Panc1 (cell line): ENCODE results near the gene OR2M3. TPM values are rescaled to one million over a fixed set of nuclear protein-coding genes. Genes with fewer than 3 reads are reported as not detected.

ENCODE experiments used
- ATAC-seq: fragments of 200-7000 bp; cut with Tn5 transposase; 2 replicates; pipeline ENCODE4 v1.9.1; 2020; ENCODE audit warnings: mild to moderate bottlenecking, moderate library complexity
- BruUV-seq: library from RNA; stranded (reverse); fragments of 400-500 nt; replicated peaks from 2 replicates; lab custom pipeline; 2021; lab: Mats Ljungman, UMichigan
- CTCF ChIA-PET: fragments of 300-600 bp; sonication (Branson Sonifier 250); formaldehyde crosslinking; loops from one replicate; lab custom pipeline; 2022; ENCODE audit warnings: antibody characterized with exemption; lab: Charles Lee
- POLR2A ChIA-PET: fragments of 300-600 bp; sonication (Branson Sonifier 250); formaldehyde crosslinking; loops from one replicate; lab custom pipeline; 2022; ENCODE audit warnings: antibody characterized with exemption; lab: Charles Lee
- DNase-seq: peaks from one replicate; pipeline ENCODE4 v3.0.0-alpha.2; 2010; ENCODE audit warnings: low read depth, low spot score
- H3K27ac ChIP-seq: 2 replicates; pipeline ENCODE4 v1.5.1; 2011; ENCODE audit warnings: mild to moderate bottlenecking, low read length, inconsistent platforms
- H3K27me3 ChIP-seq: fragments of 200-500 bp; sonication (Bioruptor generic); 2 replicates; pipeline ENCODE4 v1.6.0; 2014; ENCODE audit warnings: low read length, inconsistent platforms; ENCODE audit not compliant: control insufficient read depth, insufficient read depth
- H3K36me3 ChIP-seq: fragments of 200-500 bp; sonication (Bioruptor generic); 2 replicates; pipeline ENCODE4 v1.5.1; 2014; ENCODE audit warnings: inconsistent platforms, mild to moderate bottlenecking, low read length, moderate library complexity; ENCODE audit not compliant: control insufficient read depth, insufficient read depth
- H3K4me1 ChIP-seq: 2 replicates; pipeline ENCODE4 v1.5.1; 2011; ENCODE audit warnings: inconsistent platforms, mild to moderate bottlenecking, low read length, moderate library complexity; ENCODE audit not compliant: control insufficient read depth, insufficient read depth
- H3K4me3 ChIP-seq, 2 experiments: 2 replicates each; pipeline ENCODE4 v1.5.1; 2011 to 2012; ENCODE audit warnings: low read depth in 2 of 2, low read length in 2 of 2, mild to moderate bottlenecking in 2 of 2, inconsistent platforms in 1 of 2, moderate library complexity in 1 of 2
- H3K9me3 ChIP-seq: fragments of 200-500 bp; sonication (Bioruptor generic); 2 replicates; pipeline ENCODE4 v1.5.1; 2014; ENCODE audit warnings: low read depth, mild to moderate bottlenecking, inconsistent platforms, low read length, moderate library complexity; ENCODE audit not compliant: control insufficient read depth, insufficient read depth
- CTCF ChIP-seq: fragments of 450-650 bp; IDR thresholded peaks from 2 replicates; pipeline ENCODE4 v1.5.1; 2017; ENCODE audit warnings: mild to moderate bottlenecking
- POLR2AphosphoS5 ChIP-seq: IDR thresholded peaks from 2 replicates; pipeline ENCODE4 v1.6.1; 2012; ENCODE audit warnings: mild to moderate bottlenecking, low read depth, low read length, moderate library complexity
- REST ChIP-seq, 2 experiments: IDR thresholded peaks; 2 replicates each; pipeline ENCODE4 v1.6.1; 2011 to 2012; ENCODE audit warnings: low read depth in 2 of 2, control low read depth in 1 of 2, low read length in 1 of 2, mild to moderate bottlenecking in 1 of 2, moderate library complexity in 1 of 2; ENCODE audit not compliant: insufficient read depth in 1 of 2
- SIN3A ChIP-seq: IDR thresholded peaks from 2 replicates; pipeline ENCODE4 v1.6.1; 2012; ENCODE audit warnings: low read depth, mild to moderate bottlenecking, low read length, moderate library complexity, borderline replicate concordance; ENCODE audit not compliant: insufficient read depth
- TCF7L2 ChIP-seq: IDR thresholded peaks from 2 replicates; pipeline ENCODE4 v1.6.1; 2011; ENCODE audit warnings: mild to moderate bottlenecking, low read depth, low read length, inconsistent platforms
- in situ Hi-C: cut with HindIII; loops from 2 replicates; pipeline ENCODE4 v1.10.0; 2016; ENCODE audit warnings: low sequenced_read_pairs, low pct_unique_long_range_greater_than_20kb
- intact Hi-C: fragments of 100-400 bp; cut with micrococcal nuclease; formaldehyde crosslinking; loops from one replicate; pipeline ENCODE4 v1.10.0; 2022; ENCODE audit not compliant: unreplicated experiment
- total RNA-seq: library from RNA; stranded (reverse); gene quantifications from one replicate; pipeline ENCODE4 v1.2.1, GENCODE V29; 2021; ENCODE audit not compliant: unreplicated experiment

The OR2M3 gene
- total RNA-seq, 1 experiment from 2014 or later, result not detected

GRCh38 chr1:248225537-248225936 is 28.5 kb downstream of the OR2M3 start:
- in situ Hi-C loops, result no loop called here
- POLR2A ChIA-PET, result no interaction called here
- DNase-seq, result no peak

GRCh38 chr1:248229360-248229908 is 32.4 kb downstream of the OR2M3 start:
- H3K4me1 ChIP-seq, result no peaks in the 10 kb centered on the region
- ATAC-seq (no peak), DNase-seq (no peak)
- no peaks in the 10 kb centered on the region for H3K9me3 ChIP-seq
- in situ Hi-C loops (no loop called here), intact Hi-C loops (no loop called here)
- H3K4me3 ChIP-seq, result no peak overlapping the region
- no peaks in the 10 kb centered on the region for H3K27me3 ChIP-seq
- H3K27ac ChIP-seq, result no peak overlapping the region
- no peaks in the 10 kb centered on the region for H3K36me3 ChIP-seq
- CTCF ChIA-PET, result no interaction called here
- no TSS peak for BruUV-seq
- POLR2A ChIA-PET, result no interaction called here
- TF ChIP-seq CTCF, result no peak

More at GRCh38 chr1:248225537-248225936, 28.5 kb downstream of the OR2M3 start:
- no peak overlapping the region for H3K4me3 ChIP-seq
- H3K27me3 ChIP-seq, result no peaks in the 10 kb centered on the region
- no peaks in the 10 kb centered on the region for H3K36me3 ChIP-seq
- intact Hi-C loops, result no loop called here
- no peaks in the 10 kb centered on the region for H3K9me3 ChIP-seq
- H3K27ac ChIP-seq, result no peak overlapping the region
- H3K4me1 ChIP-seq, result no peaks in the 10 kb centered on the region
- TF ChIP-seq SIN3A, result no peak
- TF ChIP-seq POLR2AphosphoS5, result no peak
- no peak for TF ChIP-seq CTCF
- no peak for TF ChIP-seq TCF7L2
- no peak for TF ChIP-seq REST (IDR thresholded peaks at IDR 0.05; ENCODE audit: insufficient read depth in 1 of 2, low read depth in 2 of 2, low read length in 1 of 2)
- no TSS peak for BruUV-seq
- CTCF ChIA-PET, result no interaction called here
- ATAC-seq, result no peak
